ENCODE measurements around the gene FAM117A.

- TF ChIP-seq EP300 (IDR thresholded peaks at IDR 0.05; ENCODE audit: borderline replicate concordance in 1 of 2, control insufficient read depth in 1 of 2, low read depth in 2 of 2, low read length in 2 of 2): 0 out of 4 replicates have a peak, but pooled peaks of 1 of the 2 experiments have one; percentile 51
- TF ChIP-seq POLR2AphosphoS2 (IDR thresholded peaks at IDR 0.05; ENCODE audit: low read depth, low read length): no peak
- no peak for TF ChIP-seq CTCF (IDR thresholded peaks at IDR 0.05 in 2 of 3, conservative IDR thresholded peaks at IDR 0.05 in 1 of 3; ENCODE audit: control insufficient read depth in 2 of 3, extremely low read depth in 1 of 3, insufficient read depth in 1 of 3, low read depth in 3 of 3, low read length in 3 of 3)
- TF ChIP-seq, protein P1, sequence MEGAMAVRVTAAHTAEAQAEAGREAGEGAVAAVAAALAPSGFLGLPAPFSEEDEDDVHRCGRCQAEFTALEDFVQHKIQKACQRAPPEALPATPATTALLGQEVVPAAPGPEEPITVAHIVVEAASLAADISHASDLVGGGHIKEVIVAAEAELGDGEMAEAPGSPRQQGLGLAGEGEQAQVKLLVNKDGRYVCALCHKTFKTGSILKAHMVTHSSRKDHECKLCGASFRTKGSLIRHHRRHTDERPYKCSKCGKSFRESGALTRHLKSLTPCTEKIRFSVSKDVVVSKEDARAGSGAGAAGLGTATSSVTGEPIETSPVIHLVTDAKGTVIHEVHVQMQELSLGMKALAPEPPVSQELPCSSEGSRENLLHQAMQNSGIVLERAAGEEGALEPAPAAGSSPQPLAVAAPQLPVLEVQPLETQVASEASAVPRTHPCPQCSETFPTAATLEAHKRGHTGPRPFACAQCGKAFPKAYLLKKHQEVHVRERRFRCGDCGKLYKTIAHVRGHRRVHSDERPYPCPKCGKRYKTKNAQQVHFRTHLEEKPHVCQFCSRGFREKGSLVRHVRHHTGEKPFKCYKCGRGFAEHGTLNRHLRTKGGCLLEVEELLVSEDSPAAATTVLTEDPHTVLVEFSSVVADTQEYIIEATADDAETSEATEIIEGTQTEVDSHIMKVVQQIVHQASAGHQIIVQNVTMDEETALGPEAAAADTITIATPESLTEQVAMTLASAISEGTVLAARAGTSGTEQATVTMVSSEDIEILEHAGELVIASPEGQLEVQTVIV (IDR thresholded peaks at IDR 0.05; ENCODE audit: borderline replicate concordance, partially characterized antibody): peak; percentile 61
- peak; percentile 65; the same call in 1 of the 2 replicates for TF ChIP-seq POLR2AphosphoS5 (IDR thresholded peaks at IDR 0.05; ENCODE audit: low read length)
Observed at GRCh38 chr17:49677933-49678847, 85.7 kb downstream of the FAM117A start, which contains the start of gene SPOP.

Measured in GM12878 (cell line).